GM12892 (cell line): ENCODE results near the gene ADGRB3.
"Not testable (repeated sequence)": the region's sequence is repeated elsewhere in the genome, so short reads cannot be mapped to it uniquely, and the experiment has no call there.

ENCODE experiments used
- POLR2A ChIP-seq: IDR thresholded peaks from 2 replicates; pipeline ENCODE4 v1.6.1; 2011; ENCODE audit warnings: low read depth, low read length, control low read depth
- POLR2AphosphoS5 ChIP-seq: IDR thresholded peaks from 2 replicates; pipeline ENCODE4 v1.6.1; 2011; ENCODE audit warnings: low read depth, low read length, control low read depth

- TF ChIP-seq POLR2A, POLR2AphosphoS5: not testable (repeated sequence)
Measured at GRCh38 chr6:68981668-68982067, 346.6 kb downstream of the ADGRB3 start.
